Vagina (tissue), 2 donors: ENCODE measurements around the gene MYOD1. TPM values are rescaled to one million over a fixed set of nuclear protein-coding genes. Genes with fewer than 3 reads are reported as not detected.

Experiments used
- DNase-seq, 2 donors: peaks; one replicate each; pipeline ENCODE4 v3.0.0-alpha.2; 2017; ENCODE audit errors: extremely low spot score in 2 of 2
- H3K27ac ChIP-seq: fragments of 200-600 bp; sonication (generic); one replicate; pipeline ENCODE4 v1.5.1; 2019
- H3K27me3 ChIP-seq: fragments of 200-600 bp; sonication (generic); one replicate; pipeline ENCODE4 v1.5.1; 2019
- H3K36me3 ChIP-seq, 2 donors: fragments of 200-600 bp; sonication (generic); one replicate each; pipeline ENCODE4 v1.5.1; 2017 to 2019
- H3K4me1 ChIP-seq: fragments of 200-600 bp; sonication (generic); one replicate; pipeline ENCODE4 v1.5.1; 2019
- H3K4me3 ChIP-seq, 2 donors: fragments of 200-600 bp; sonication (generic); 1 replicate in 1 of 2; 2 replicates in 1 of 2; pipeline ENCODE4 v1.5.1; 2016 to 2019
- H3K9me3 ChIP-seq: fragments of 200-600 bp; sonication (generic); one replicate; pipeline ENCODE4 v1.5.1; 2019
- CTCF ChIP-seq, 3 experiments: fragments of 450-650 bp in 2 of 3; fragments of 200-600 bp in 1 of 3; sonication (generic) in 1 of 3; IDR thresholded peaks; one replicate each; pipeline ENCODE4 v1.5.1; 2017 to 2019; ENCODE audit warnings: antibody characterized with exemption in 3 of 3, mild to moderate bottlenecking in 2 of 3, moderate library complexity in 2 of 3
- POLR2A ChIP-seq, 2 donors: fragments of 450-650 bp; IDR thresholded peaks; one replicate each; pipeline ENCODE4 v1.6.1; 2017; ENCODE audit warnings: antibody characterized with exemption in 2 of 2, mild to moderate bottlenecking in 2 of 2, moderate library complexity in 2 of 2
- POLR2AphosphoS5 ChIP-seq, 2 donors: sonication (generic); formaldehyde crosslinking; IDR thresholded peaks; one replicate each; pipeline ENCODE4 v1.9.0; 2017; ENCODE audit warnings: antibody characterized with exemption in 2 of 2, mild to moderate bottlenecking in 2 of 2, low read depth in 1 of 2; ENCODE audit not compliant: insufficient read depth in 1 of 2
- intact Hi-C: fragments of 100-400 bp; cut with DNase I; formaldehyde crosslinking; loops from one replicate; pipeline ENCODE4 v1.15.1; 2023
- total RNA-seq: library from RNA; depleted of rRNA; stranded (reverse); fragments of >200 nt; gene quantifications from one replicate; pipeline ENCODE4 v1.2.3, GENCODE V29; 2016

Gene MYOD1
- total RNA-seq, 1 donor from 2014 or later = not detected

GRCh38 chr11:17713851-17714250, 5.5 kb upstream of the MYOD1 start:
- DNase-seq = no peak
- no peak for TF ChIP-seq CTCF (IDR thresholded peaks at IDR 0.05)
- no peak for TF ChIP-seq POLR2AphosphoS5 (IDR thresholded peaks at IDR 0.05; ENCODE audit: insufficient read depth in 1 of 2, low read depth in 1 of 2)
- no peak for TF ChIP-seq POLR2A (IDR thresholded peaks at IDR 0.05)
- Histone ChIP-seq H3K4me3 (no peak overlapping the region), H3K27me3 (no peaks in the 10 kb centered on the region), H3K9me3 (no peaks in the 10 kb centered on the region), H3K27ac (no peak overlapping the region), H3K4me1 (no peaks in the 10 kb centered on the region), H3K36me3 (no peaks in the 10 kb centered on the region)
- intact Hi-C loops = no loop called here

- Histone ChIP-seq H3K4me3 (no peak overlapping the region), H3K4me1 (no peaks in the 10 kb centered on the region), H3K27me3 (no peaks in the 10 kb centered on the region), H3K36me3 (no peaks in the 10 kb centered on the region), H3K9me3 (no peaks in the 10 kb centered on the region), H3K27ac (no peak overlapping the region)
- no peak for TF ChIP-seq POLR2A (IDR thresholded peaks at IDR 0.05)
- TF ChIP-seq CTCF (IDR thresholded peaks at IDR 0.05) = no peak
- no peak for TF ChIP-seq POLR2AphosphoS5 (IDR thresholded peaks at IDR 0.05; ENCODE audit: insufficient read depth in 1 of 2, low read depth in 1 of 2)
- intact Hi-C loops = no loop called here
- DNase-seq = no peak
These were observed 5.0 kb upstream of the MYOD1 start for GRCh38 chr11:17714356-17714854.

GRCh38 chr11:17714870-17715269, 4.5 kb upstream of the MYOD1 start:
- no peak for DNase-seq
- H3K27me3 ChIP-seq = no peaks in the 10 kb centered on the region
- no peak overlapping the region for H3K4me3 ChIP-seq
- intact Hi-C loops = no loop called here
- H3K9me3 ChIP-seq = no peaks in the 10 kb centered on the region
- H3K4me1 ChIP-seq = peaks cover 3% of the 10 kb centered on the region
- no peak overlapping the region for H3K27ac ChIP-seq
- TF ChIP-seq CTCF (IDR thresholded peaks at IDR 0.05) (no peak), POLR2AphosphoS5 (IDR thresholded peaks at IDR 0.05; ENCODE audit: insufficient read depth in 1 of 2, low read depth in 1 of 2) (no peak), POLR2A (IDR thresholded peaks at IDR 0.05) (no peak)
- H3K36me3 ChIP-seq = no peaks in the 10 kb centered on the region

- intact Hi-C loops = no loop called here
- DNase-seq = no peak
- Histone ChIP-seq H3K27ac (no peak overlapping the region), H3K9me3 (no peaks in the 10 kb centered on the region), H3K27me3 (no peaks in the 10 kb centered on the region), H3K4me1 (peaks cover 22% of the 10 kb centered on the region), H3K4me3 (no peak overlapping the region), H3K36me3 (no peaks in the 10 kb centered on the region)
- TF ChIP-seq CTCF (IDR thresholded peaks at IDR 0.05) (no peak), POLR2AphosphoS5 (IDR thresholded peaks at IDR 0.05; ENCODE audit: insufficient read depth in 1 of 2, low read depth in 1 of 2) (no peak), POLR2A (IDR thresholded peaks at IDR 0.05) (no peak)
These were observed 2.6 kb upstream of the MYOD1 start for GRCh38 chr11:17716807-17717206.

GRCh38 chr11:17718015-17718414, 1.4 kb upstream of the MYOD1 start:
- Histone ChIP-seq H3K4me1 (peaks cover 24% of the 10 kb centered on the region), H3K4me3 (no peak overlapping the region), H3K27ac (no peak overlapping the region), H3K9me3 (no peaks in the 10 kb centered on the region), H3K27me3 (no peaks in the 10 kb centered on the region), H3K36me3 (no peaks in the 10 kb centered on the region)
- no peak for TF ChIP-seq POLR2A (IDR thresholded peaks at IDR 0.05)
- TF ChIP-seq POLR2AphosphoS5 (IDR thresholded peaks at IDR 0.05; ENCODE audit: insufficient read depth in 1 of 2, low read depth in 1 of 2) = no peak
- TF ChIP-seq CTCF (IDR thresholded peaks at IDR 0.05) = no peak
- no peak for DNase-seq
- intact Hi-C loops = no loop called here
